Measurements from ENCODE around the gene ASB10.

DNA sequence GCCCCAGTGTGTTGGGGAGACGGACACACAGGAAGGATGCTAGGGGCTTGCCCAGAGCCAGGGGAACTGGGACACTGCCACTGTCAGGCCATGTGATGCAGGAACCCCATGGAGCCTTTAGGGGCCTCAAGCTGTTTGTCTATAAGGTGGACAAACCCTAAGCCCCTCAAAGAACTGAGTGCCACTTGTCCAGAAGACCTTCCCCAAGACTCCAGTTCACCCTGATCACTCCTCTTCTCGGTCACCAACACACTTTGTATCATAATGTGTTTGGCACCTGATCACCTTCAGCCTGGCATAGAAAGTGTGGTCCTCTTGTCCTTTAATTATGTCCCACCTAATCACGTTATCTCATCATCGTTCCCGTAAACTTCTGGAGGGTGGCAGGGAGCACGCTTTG, 22.5 kb upstream of the ASB10 start:
- TF ChIP-seq POLR2A (IDR thresholded peaks at IDR 0.05; ENCODE audit: low read length) (no peak), GATA1 (IDR thresholded peaks at IDR 0.05; ENCODE audit: low read depth, low read length) (no peak)

Measured in erythroblast (primary cell).